ENCODE measurements around the gene ALDH1L1.

DNA sequence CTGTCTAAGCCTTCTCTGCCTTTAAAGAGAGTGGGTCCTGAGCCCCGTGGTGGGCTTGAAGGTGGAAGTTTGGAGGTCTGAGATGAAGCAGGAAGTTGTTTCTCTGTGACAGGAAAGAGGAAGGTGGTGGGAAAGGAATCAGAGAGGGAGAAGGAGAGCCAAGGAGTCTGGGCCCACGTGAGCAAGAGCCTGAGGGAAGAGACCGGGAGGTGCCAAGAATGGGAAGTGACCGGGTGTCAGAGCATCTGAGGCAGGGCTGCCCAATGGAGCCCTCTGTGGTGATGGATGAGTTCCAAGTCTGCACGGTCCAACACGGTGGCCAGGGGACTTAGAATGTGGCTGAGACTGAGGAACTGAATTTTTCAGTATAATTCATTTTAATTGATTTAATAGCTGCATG is 24.6 kb downstream of the ALDH1L1 start:
- no peak for TF ChIP-seq POLR2A (IDR thresholded peaks at IDR 0.05)
- TF ChIP-seq, protein P1, sequence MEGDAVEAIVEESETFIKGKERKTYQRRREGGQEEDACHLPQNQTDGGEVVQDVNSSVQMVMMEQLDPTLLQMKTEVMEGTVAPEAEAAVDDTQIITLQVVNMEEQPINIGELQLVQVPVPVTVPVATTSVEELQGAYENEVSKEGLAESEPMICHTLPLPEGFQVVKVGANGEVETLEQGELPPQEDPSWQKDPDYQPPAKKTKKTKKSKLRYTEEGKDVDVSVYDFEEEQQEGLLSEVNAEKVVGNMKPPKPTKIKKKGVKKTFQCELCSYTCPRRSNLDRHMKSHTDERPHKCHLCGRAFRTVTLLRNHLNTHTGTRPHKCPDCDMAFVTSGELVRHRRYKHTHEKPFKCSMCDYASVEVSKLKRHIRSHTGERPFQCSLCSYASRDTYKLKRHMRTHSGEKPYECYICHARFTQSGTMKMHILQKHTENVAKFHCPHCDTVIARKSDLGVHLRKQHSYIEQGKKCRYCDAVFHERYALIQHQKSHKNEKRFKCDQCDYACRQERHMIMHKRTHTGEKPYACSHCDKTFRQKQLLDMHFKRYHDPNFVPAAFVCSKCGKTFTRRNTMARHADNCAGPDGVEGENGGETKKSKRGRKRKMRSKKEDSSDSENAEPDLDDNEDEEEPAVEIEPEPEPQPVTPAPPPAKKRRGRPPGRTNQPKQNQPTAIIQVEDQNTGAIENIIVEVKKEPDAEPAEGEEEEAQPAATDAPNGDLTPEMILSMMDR (IDR thresholded peaks at IDR 0.05 in 4 of 5, conservative IDR thresholded peaks at IDR 0.05 in 1 of 5): no peak
